Esophagus squamous epithelium (tissue), 4 donors: Measurements from ENCODE around the gene MINDY3.

Experiments
- POLR2A ChIP-seq, 4 donors: fragments of 450-650 bp; IDR thresholded peaks; one replicate each; pipeline ENCODE4 v1.6.1; 2017; ENCODE audit warnings: antibody characterized with exemption in 4 of 4, mild to moderate bottlenecking in 4 of 4, moderate library complexity in 3 of 4
- TF ChIP-seq, protein P1 (sequence below), 6 experiments: fragments of 450-650 bp in 4 of 6; fragments of 200-600 bp in 2 of 6; sonication (generic) in 2 of 6; IDR thresholded peaks; one replicate each; pipeline ENCODE4 v1.5.1; 2016 to 2019; ENCODE audit warnings: antibody characterized with exemption in 6 of 6, mild to moderate bottlenecking in 4 of 6, moderate library complexity in 4 of 6

DNA sequence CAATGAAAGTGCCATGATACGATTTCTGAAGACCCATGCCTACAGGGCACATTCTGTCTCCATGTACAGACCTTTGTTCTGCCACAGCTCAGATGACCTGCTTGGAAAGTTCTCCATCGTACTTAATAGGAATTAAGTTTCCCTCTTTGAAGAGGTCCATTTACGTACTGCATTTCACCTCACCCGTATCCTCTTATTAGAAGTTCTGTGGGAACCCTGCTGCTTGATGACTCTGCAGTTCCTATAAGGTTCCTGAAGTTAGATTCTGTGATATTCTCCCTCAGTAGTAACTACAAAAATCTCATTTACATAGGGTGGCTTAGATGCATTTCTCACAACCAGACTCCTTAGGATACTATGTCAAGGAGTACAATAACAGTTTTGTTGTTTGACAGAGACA, 50.9 kb downstream of the MINDY3 start:
- TF ChIP-seq, protein P1, sequence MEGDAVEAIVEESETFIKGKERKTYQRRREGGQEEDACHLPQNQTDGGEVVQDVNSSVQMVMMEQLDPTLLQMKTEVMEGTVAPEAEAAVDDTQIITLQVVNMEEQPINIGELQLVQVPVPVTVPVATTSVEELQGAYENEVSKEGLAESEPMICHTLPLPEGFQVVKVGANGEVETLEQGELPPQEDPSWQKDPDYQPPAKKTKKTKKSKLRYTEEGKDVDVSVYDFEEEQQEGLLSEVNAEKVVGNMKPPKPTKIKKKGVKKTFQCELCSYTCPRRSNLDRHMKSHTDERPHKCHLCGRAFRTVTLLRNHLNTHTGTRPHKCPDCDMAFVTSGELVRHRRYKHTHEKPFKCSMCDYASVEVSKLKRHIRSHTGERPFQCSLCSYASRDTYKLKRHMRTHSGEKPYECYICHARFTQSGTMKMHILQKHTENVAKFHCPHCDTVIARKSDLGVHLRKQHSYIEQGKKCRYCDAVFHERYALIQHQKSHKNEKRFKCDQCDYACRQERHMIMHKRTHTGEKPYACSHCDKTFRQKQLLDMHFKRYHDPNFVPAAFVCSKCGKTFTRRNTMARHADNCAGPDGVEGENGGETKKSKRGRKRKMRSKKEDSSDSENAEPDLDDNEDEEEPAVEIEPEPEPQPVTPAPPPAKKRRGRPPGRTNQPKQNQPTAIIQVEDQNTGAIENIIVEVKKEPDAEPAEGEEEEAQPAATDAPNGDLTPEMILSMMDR (IDR thresholded peaks at IDR 0.05): no peak
- no peak for TF ChIP-seq POLR2A (IDR thresholded peaks at IDR 0.05)
